Activated CD4-positive, alpha-beta T cell treated with anti-CD3 and anti-CD28 coated beads, Interleukin-2, amount 10 ng/mL, durations not matched to agents 7 days and 5 days (primary cell): ENCODE data around the gene CNTFR. TPM values are rescaled to one million over a fixed set of nuclear protein-coding genes. Genes with fewer than 3 reads are reported as not detected.

Experiments
- CTCF ChIA-PET: fragments of 350-600 bp; sonication (Branson Sonifier 250); formaldehyde crosslinking; loops from one replicate; lab custom pipeline; 2021; ENCODE audit warnings: antibody characterized with exemption; lab: Charles Lee
- POLR2A ChIA-PET: fragments of 350-600 bp; sonication (Branson Sonifier 250); formaldehyde crosslinking; loops from one replicate; lab custom pipeline; 2021; ENCODE audit warnings: antibody characterized with exemption; lab: Charles Lee
- DNase-seq: peaks from one replicate; pipeline ENCODE4 v3.0.0-alpha.2; 2020
- H3K27ac Mint-ChIP-seq: one replicate; pipeline ENCODE4 v1.8.0; 2021; ENCODE audit warnings: mild to moderate bottlenecking, moderate library complexity, mixed read lengths
- H3K27me3 Mint-ChIP-seq: one replicate; pipeline ENCODE4 v1.8.0; 2021; ENCODE audit warnings: mixed read lengths
- H3K36me3 Mint-ChIP-seq: one replicate; pipeline ENCODE4 v1.8.0; 2021; ENCODE audit warnings: low read depth, mixed read lengths
- H3K4me1 Mint-ChIP-seq: one replicate; pipeline ENCODE4 v1.8.0; 2021; ENCODE audit warnings: mixed read lengths
- H3K4me3 Mint-ChIP-seq: one replicate; pipeline ENCODE4 v1.8.0; 2021; ENCODE audit warnings: mild to moderate bottlenecking, moderate library complexity, mixed read lengths
- H3K9me3 Mint-ChIP-seq: one replicate; pipeline ENCODE4 v1.8.0; 2021; ENCODE audit warnings: mixed read lengths
- total RNA-seq, 2 experiments: library from RNA; stranded (reverse); gene quantifications; one replicate each; pipeline ENCODE4 v1.2.3, GENCODE V29; 2021

Gene CNTFR
- total RNA-seq, 2 experiments from 2014 or later: not detected

DNA sequence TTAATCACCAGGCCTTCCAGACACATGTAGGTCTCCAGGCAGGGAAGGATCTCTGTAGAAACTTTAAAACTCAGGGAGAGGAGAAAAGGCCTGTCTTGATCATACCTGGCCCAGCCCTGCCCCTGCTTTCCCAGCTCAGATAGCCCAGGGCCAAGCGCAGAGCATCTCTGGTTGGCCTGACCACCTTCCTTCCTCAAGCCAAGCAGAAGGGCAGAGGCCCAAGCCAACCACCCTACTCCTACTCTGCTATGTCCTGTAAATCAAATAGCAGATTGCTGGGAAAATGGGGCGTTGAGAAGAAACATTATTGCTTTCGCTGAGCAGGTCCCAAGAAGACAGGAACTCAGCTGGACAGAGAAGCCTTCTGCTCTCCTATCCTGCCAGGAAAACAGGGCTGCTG is 81.1 kb downstream of the CNTFR start:
- Mint-ChIP-seq H3K27me3 (peaks cover 2% of the 10 kb centered on the region), H3K4me3 (no peak overlapping the region), H3K27ac (no peak overlapping the region), H3K4me1 (no peaks in the 10 kb centered on the region), H3K36me3 (no peaks in the 10 kb centered on the region), H3K9me3 (no peaks in the 10 kb centered on the region)
- DNase-seq: no peak
- POLR2A ChIA-PET: no interaction called here
- CTCF ChIA-PET: no interaction called here

DNA sequence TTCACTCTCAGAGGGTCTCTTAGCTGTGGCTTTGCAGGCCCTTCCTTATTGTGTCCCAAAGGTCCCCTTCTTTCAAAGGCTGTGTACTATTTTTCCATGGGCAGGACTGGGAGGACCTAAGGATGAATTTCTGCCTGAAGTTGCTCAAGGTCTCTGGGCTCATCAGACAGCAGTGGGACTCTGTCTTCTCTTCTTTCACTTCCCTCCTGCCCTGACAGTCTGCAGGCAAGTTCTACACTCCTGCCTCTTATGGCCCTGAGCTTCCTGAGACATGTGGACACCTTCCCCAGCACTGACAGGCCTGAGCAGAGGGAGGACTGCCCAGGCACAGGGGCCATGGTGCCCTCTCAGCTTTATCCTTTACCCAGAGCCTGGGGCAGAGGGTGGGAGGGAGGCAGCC is 81.6 kb downstream of the CNTFR start:
- no peaks in the 10 kb centered on the region for H3K9me3 Mint-ChIP-seq
- no peaks in the 10 kb centered on the region for H3K4me1 Mint-ChIP-seq
- CTCF ChIA-PET: no interaction called here
- POLR2A ChIA-PET: no interaction called here
- peaks cover 2% of the 10 kb centered on the region for H3K27me3 Mint-ChIP-seq
- DNase-seq: no peak
- H3K36me3 Mint-ChIP-seq: no peaks in the 10 kb centered on the region
- H3K4me3 Mint-ChIP-seq: no peak overlapping the region
- no peak overlapping the region for H3K27ac Mint-ChIP-seq

DNA sequence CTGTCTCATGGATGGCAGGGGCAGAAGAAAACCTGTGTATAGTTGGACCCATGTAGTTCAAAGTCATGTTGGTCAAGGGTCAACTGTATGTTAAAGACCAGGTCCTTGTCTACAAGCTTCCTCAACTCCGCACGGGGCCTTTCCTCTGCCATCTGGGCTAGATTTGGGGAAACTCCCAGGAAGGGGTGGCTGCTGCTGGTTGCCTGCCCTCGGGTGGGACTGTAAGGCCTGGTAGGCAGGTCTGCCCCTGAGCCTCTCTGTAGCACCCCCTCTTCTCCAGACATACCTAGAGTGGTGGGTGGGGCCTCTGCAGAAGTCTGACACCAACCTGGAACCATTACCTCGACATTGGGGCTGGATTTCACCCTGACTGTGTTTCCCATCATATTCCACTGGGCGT is 82.0 kb downstream of the CNTFR start:
- H3K27me3 Mint-ChIP-seq: peaks cover 2% of the 10 kb centered on the region
- H3K9me3 Mint-ChIP-seq: no peaks in the 10 kb centered on the region
- H3K27ac Mint-ChIP-seq: no peak overlapping the region
- no peak overlapping the region for H3K4me3 Mint-ChIP-seq
- ChIA-PET CTCF (interaction anchor here (1.2 kb wide), 1 partner anchor 25 kb away, joined by 3 read pairs; no protein-coding TSS in a partner anchor), POLR2A (no interaction called here)
- H3K4me1 Mint-ChIP-seq: no peaks in the 10 kb centered on the region
- H3K36me3 Mint-ChIP-seq: no peaks in the 10 kb centered on the region
- DNase-seq: no peak

DNA sequence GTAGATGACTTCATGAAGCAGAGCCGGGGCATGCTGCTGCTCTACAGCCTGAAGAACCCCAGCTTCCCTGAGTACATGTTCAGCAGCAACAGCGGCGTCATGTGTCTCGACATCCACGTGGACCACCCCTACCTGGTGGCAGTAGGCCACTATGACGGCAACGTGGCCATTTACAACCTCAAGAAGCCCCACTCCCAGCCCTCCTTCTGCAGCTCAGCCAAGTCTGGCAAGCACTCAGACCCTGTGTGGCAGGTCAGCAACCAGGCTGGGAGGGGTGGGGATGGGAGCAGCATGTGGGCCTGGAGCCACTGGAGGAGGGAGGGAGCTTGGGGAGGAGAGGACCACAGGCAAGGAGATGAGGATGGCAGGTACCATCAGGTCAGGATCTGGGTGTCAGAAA is 82.9 kb downstream of the CNTFR start:
- H3K4me3 Mint-ChIP-seq: no peak overlapping the region
- ChIA-PET POLR2A (no interaction called here), CTCF (interaction anchor here (0.7 to 1.2 kb wide), 3 partner anchors 11 to 27 kb away, joined by 3 read pairs; no protein-coding TSS in a partner anchor)
- no peak overlapping the region for H3K27ac Mint-ChIP-seq
- no peak for DNase-seq
- no peaks in the 10 kb centered on the region for H3K9me3 Mint-ChIP-seq
- H3K4me1 Mint-ChIP-seq: no peaks in the 10 kb centered on the region
- H3K27me3 Mint-ChIP-seq: peaks cover 2% of the 10 kb centered on the region
- no peaks in the 10 kb centered on the region for H3K36me3 Mint-ChIP-seq

DNA sequence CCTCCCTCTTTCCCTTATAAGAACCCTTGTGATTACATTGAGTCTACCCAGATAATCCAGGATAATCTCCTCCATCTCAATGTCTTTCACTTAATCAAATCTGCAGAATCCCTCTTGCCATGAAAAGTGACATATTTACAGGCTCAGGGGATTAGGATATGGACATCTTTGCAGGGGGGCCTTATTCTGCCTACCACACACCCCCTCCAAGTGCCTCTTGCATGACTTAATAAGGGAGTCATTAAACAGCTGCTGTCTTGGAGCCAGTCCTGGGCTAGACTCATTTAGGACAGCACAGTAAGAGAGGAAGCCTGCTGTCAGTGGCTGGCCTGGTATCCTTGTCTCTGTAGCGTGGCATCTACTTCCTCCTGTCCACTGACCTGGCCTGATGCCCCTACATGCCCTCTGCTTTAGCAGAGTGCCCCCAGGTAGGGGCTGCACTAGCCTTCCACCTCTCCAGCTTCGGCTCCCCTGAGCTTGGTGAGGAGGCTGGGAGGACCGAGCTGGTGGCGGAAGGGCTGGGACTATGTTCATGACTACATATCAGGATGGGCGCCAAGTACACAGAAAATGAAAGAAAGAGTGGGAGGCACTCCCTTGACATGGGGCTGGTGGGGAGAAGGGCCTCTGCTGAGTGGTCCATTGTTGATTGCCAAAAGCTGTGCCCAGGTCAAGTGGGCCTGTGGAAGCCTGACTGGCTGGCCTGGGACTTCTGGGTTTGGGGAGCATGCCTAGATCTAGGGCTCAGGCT is 84.0 kb downstream of the CNTFR start:
- Mint-ChIP-seq H3K36me3 (no peaks in the 10 kb centered on the region), H3K4me3 (no peak overlapping the region), H3K9me3 (no peaks in the 10 kb centered on the region), H3K27me3 (peaks cover 2% of the 10 kb centered on the region), H3K4me1 (no peaks in the 10 kb centered on the region), H3K27ac (no peak overlapping the region)
- no peak for DNase-seq
- CTCF ChIA-PET: interaction anchor here (0.8 to 1.0 kb wide), 3 partner anchors 10 to 102 kb away, joined by 3 read pairs; no protein-coding TSS in a partner anchor
- POLR2A ChIA-PET: no interaction called here

DNA sequence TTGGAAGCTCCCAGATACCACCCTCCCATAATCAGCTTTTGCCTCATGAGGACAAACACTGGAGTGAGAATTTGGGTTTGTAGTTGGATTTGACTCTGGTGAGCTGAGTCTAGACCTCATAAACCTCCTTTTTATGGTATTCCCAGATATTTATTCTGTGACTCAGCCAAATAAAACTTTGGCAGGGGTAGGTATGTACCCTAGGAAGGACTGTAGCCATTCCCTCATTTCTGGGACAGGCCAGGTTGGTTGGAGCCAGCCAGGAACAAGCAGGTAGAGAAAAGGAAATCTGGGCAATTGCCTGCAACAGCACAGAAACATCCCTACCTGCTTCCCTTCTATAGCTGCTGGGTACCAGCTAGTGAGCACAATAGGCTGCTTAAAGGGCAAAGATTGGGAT is 86.1 kb downstream of the CNTFR start:
- Mint-ChIP-seq H3K27me3 (peaks cover 9% of the 10 kb centered on the region), H3K4me3 (no peak overlapping the region), H3K36me3 (no peaks in the 10 kb centered on the region), H3K9me3 (no peaks in the 10 kb centered on the region), H3K4me1 (no peaks in the 10 kb centered on the region), H3K27ac (no peak overlapping the region)
- no peak for DNase-seq
- CTCF ChIA-PET: interaction anchor here (0.6 to 1.2 kb wide), 4 partner anchors 8 to 157 kb away, joined by 3 read pairs; no protein-coding TSS in a partner anchor
- POLR2A ChIA-PET: no interaction called here

- Mint-ChIP-seq H3K9me3 (no peaks in the 10 kb centered on the region), H3K36me3 (no peaks in the 10 kb centered on the region), H3K4me3 (no peak overlapping the region), H3K4me1 (no peaks in the 10 kb centered on the region), H3K27me3 (peaks cover 9% of the 10 kb centered on the region), H3K27ac (no peak overlapping the region)
- ChIA-PET POLR2A (no interaction called here), CTCF (interaction anchor here (0.5 to 1.6 kb wide), 5 partner anchors 9 to 1713 kb away, joined by 3 to 6 read pairs (median 3); no protein-coding TSS in a partner anchor)
- no peak for DNase-seq
Measured at GRCh38 chr9:34502891-34503290, 86.6 kb downstream of the CNTFR start.

- Mint-ChIP-seq H3K36me3 (no peaks in the 10 kb centered on the region), H3K4me3 (no peak overlapping the region), H3K4me1 (no peaks in the 10 kb centered on the region), H3K9me3 (no peaks in the 10 kb centered on the region), H3K27ac (no peak overlapping the region), H3K27me3 (peaks cover 9% of the 10 kb centered on the region)
- ChIA-PET CTCF (interaction anchor here (0.5 to 2.5 kb wide), 5 partner anchors 9 to 1714 kb away, joined by 3 to 8 read pairs (median 5); no protein-coding TSS in a partner anchor), POLR2A (no interaction called here)
- DNase-seq: no peak
Measured at GRCh38 chr9:34502471-34502870, 87.1 kb downstream of the CNTFR start.

DNA sequence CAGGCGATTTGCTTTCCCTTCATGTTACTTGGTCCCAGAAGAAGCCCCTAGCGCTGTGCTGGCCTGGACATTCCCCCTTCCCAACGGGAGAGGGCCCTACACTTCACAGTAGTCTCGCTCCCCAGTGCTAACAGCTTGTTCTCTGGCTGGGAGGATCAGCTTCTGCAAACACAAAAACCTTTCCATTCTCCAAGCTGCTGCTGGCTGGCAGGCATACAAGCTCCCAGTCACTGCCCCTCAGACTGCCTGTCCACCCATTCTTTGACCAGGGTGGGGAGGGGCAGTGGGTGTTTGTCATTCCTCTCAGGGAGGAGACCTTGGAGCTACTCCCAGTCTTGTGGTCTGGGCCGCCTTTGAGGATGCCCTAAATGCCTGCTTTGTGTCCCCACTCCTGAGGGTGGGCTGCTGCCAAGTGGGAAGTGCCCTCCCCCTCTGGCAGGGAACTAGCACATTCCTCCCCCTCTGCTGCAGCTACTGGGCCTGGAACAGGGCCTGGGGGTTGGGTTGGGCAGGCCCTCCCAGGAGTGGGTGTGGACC is 87.6 kb downstream of the CNTFR start:
- no peak for DNase-seq
- no peak overlapping the region for H3K27ac Mint-ChIP-seq
- H3K9me3 Mint-ChIP-seq: no peaks in the 10 kb centered on the region
- H3K4me3 Mint-ChIP-seq: no peak overlapping the region
- no peaks in the 10 kb centered on the region for H3K36me3 Mint-ChIP-seq
- H3K27me3 Mint-ChIP-seq: peaks cover 9% of the 10 kb centered on the region
- ChIA-PET POLR2A (no interaction called here), CTCF (interaction anchor here (0.6 to 2.5 kb wide), 8 partner anchors 10 to 1714 kb away, joined by 3 to 8 read pairs (median 3); no protein-coding TSS in a partner anchor)
- no peaks in the 10 kb centered on the region for H3K4me1 Mint-ChIP-seq

Other genes with a start within 250 kb of the CNTFR start
- gene MYORG, start 212.8 kb downstream of the CNTFR start, total RNA-seq: 1 to 10 TPM; 2.7 to 2.8 TPM
- gene FAM219A, start 131.2 kb downstream of the CNTFR start, total RNA-seq: 10 to 100 TPM; 11.6 to 12.7 TPM
- gene DNAI1, start 130.9 kb downstream of the CNTFR start, total RNA-seq: not detected
- not detected for gene ENHO, start 66.7 kb downstream of the CNTFR start, total RNA-seq
- 10 to 100 TPM; 22.7 to 26.8 TPM for gene RPP25L, start 22.4 kb upstream of the CNTFR start, total RNA-seq
- 100 to 1,000 TPM; 150 to 153 TPM for gene DCTN3, start 30.8 kb upstream of the CNTFR start, total RNA-seq
- gene ARID3C, start 39.3 kb upstream of the CNTFR start, total RNA-seq: under 1 TPM; 0.46 to 0.69 TPM
- gene SIGMAR1, start 48.1 kb upstream of the CNTFR start, total RNA-seq: 10 to 100 TPM; 57.7 to 62.2 TPM
- 100 to 1,000 TPM; 114 to 125 TPM for gene GALT, start 57.0 kb upstream of the CNTFR start, total RNA-seq
- 10 to 100 TPM; 66.3 to 68.5 TPM for gene IL11RA, start 62.5 kb upstream of the CNTFR start, total RNA-seq
- gene CCL27, start 72.9 kb upstream of the CNTFR start, total RNA-seq: not detected
- gene CCL19, start 101.6 kb upstream of the CNTFR start, total RNA-seq: not detected
- not detected for gene CCL21, start 120.4 kb upstream of the CNTFR start, total RNA-seq